Fibroblast of skin of back (primary cell): Measurements from ENCODE around the gene CACNG8.
A peak's percentile ranks its signal among the peaks of the same experiment; 100 is the strongest.

Experiments used
- DNase-seq: peaks from one replicate; pipeline ENCODE4 v3.0.0-alpha.2; 2013

Gene CACNG8

GRCh38 chr19:53965091-53965490, 2.4 kb downstream of the CACNG8 start:
- DNase-seq = no peak

- DNase-seq = no peak
Measured at GRCh38 chr19:53966931-53967330, 4.2 kb downstream of the CACNG8 start.

- no peak for DNase-seq
Measured at GRCh38 chr19:53969366-53969765, 6.6 kb downstream of the CACNG8 start.

GRCh38 chr19:53971673-53972072, 8.9 kb downstream of the CACNG8 start:
- DNase-seq = no peak

GRCh38 chr19:53977429-53977990, 14.8 kb downstream of the CACNG8 start:
- DNase-seq = peak; percentile 84

GRCh38 chr19:53977991-53978731, 15.4 kb downstream of the CACNG8 start:
- DNase-seq = peak; percentile 61

GRCh38 chr19:53978975-53979801, 16.5 kb downstream of the CACNG8 start:
- no peak for DNase-seq

- no peak for DNase-seq
Measured at GRCh38 chr19:53980539-53981375, 18.0 kb downstream of the CACNG8 start.

GRCh38 chr19:53981376-53981951, 18.7 kb downstream of the CACNG8 start:
- DNase-seq = no peak

- DNase-seq = no peak
Measured at GRCh38 chr19:53982001-53982451, 19.3 kb downstream of the CACNG8 start.

- peak; percentile 9 for DNase-seq
Measured at GRCh38 chr19:53982611-53983010, 19.9 kb downstream of the CACNG8 start.

GRCh38 chr19:53983457-53984289, 20.9 kb downstream of the CACNG8 start:
- DNase-seq = no peak

GRCh38 chr19:53985863-53986262, 23.1 kb downstream of the CACNG8 start:
- no peak for DNase-seq

- DNase-seq = no peak
Measured at GRCh38 chr19:53988981-53989380, 26.2 kb downstream of the CACNG8 start.

- no peak for DNase-seq
Measured at GRCh38 chr19:53989600-53990533, 27.1 kb downstream of the CACNG8 start.

- DNase-seq = no peak
Measured at GRCh38 chr19:53991224-53992113, 28.7 kb downstream of the CACNG8 start, which contains the start of gene CACNG6. Gene CACNG6, plus strand, starts transcription at chr19:53991637. Its CDS starts 1,241 bp downstream, at chr19:53992878.

GRCh38 chr19:53992211-53992610, 29.5 kb downstream of the CACNG8 start:
- DNase-seq = no peak

- no peak for DNase-seq
Measured at GRCh38 chr19:53992815-53993214, 30.1 kb downstream of the CACNG8 start.

- no peak for DNase-seq
Measured at GRCh38 chr19:53993448-53993847, 30.7 kb downstream of the CACNG8 start.
